K562 (cell line): Measurements from ENCODE around the gene CTNNB1. TPM values are rescaled to one million over a fixed set of nuclear protein-coding genes. Genes with fewer than 3 reads are reported as not detected.

Experiments
- ATAC-seq: fragments of 200-7000 bp; cut with Tn5 transposase; 3 replicates; pipeline ENCODE4 v1.9.1; 2020; ENCODE audit warnings: moderate library complexity
- BruUV-seq: library from RNA; stranded (reverse); fragments of 400-500 nt; replicated peaks from 2 replicates; lab custom pipeline; 2021; lab: Mats Ljungman, UMichigan
- CTCF ChIA-PET: fragments of 300-600 bp; formaldehyde crosslinking; extraction: SDS; loops from one replicate; lab custom pipeline; 2021; ENCODE audit warnings: low intra/inter-chr PET ratio; lab: Yijun Ruan, JAX
- POLR2A ChIA-PET: fragments of 300-600, 350-650 bp; sonication (Branson Sonifier 250); formaldehyde crosslinking; extraction: SDS; loops from one replicate; lab custom pipeline; 2021; ENCODE audit warnings: antibody characterized with exemption, inconsistent platforms; lab: Yijun Ruan, JAX
- DNase-seq, 4 experiments: peaks; one replicate each; pipeline versions ENCODE4 v3.0.0 to v3.0.0-alpha.2; 2011 to 2018; ENCODE audit warnings: low spot score in 3 of 4, mixed read lengths in 3 of 4; ENCODE audit errors: extremely low read depth in 1 of 4
- FAIRE-seq: peaks from 2 replicates; lab custom pipeline; 2011; peaks lifted over from hg19 to GRCh38; lab: Jason Lieb, UNC
- H2AFZ ChIP-seq: 2 replicates; pipeline ENCODE4 v1.6.0; 2011; ENCODE audit warnings: low read depth, low read length, control low read depth, inconsistent platforms
- H3K27ac ChIP-seq: fragments of 200-600 bp; 3 replicates; pipeline ENCODE4 v1.8.0; 2011; ENCODE audit warnings: low read depth, mild to moderate bottlenecking, control low read depth, inconsistent platforms, low read length, moderate library complexity, mixed read lengths; ENCODE audit errors: extremely low read depth
- H3K27me3 ChIP-seq, 2 experiments: fragments of 300-600 bp in 1 of 2; 2 replicates in 1 of 2; 3 replicates in 1 of 2; pipeline versions ENCODE4 v1.6.0 to v1.8.0; 2011; ENCODE audit warnings: inconsistent platforms in 2 of 2, low read length in 2 of 2, mild to moderate bottlenecking in 1 of 2, mixed read lengths in 1 of 2, moderate library complexity in 1 of 2; ENCODE audit not compliant: control insufficient read depth in 2 of 2, insufficient read depth in 2 of 2
- H3K36me3 ChIP-seq: fragments of 300-600 bp; 3 replicates; pipeline ENCODE4 v1.8.0; 2011; ENCODE audit warnings: mild to moderate bottlenecking, low read length, inconsistent platforms; ENCODE audit not compliant: control insufficient read depth, insufficient read depth
- H3K4me1 ChIP-seq, 2 experiments: fragments of 200-600 bp in 1 of 2; replicated peaks in 1 of 2; 2 replicates in 1 of 2; 3 replicates in 1 of 2; pipeline versions ENCODE4 v1.5.1 to v1.8.0; 2011; ENCODE audit warnings: inconsistent platforms in 2 of 2, low read length in 2 of 2, mild to moderate bottlenecking in 1 of 2, mixed read lengths in 1 of 2, moderate library complexity in 1 of 2; ENCODE audit not compliant: control insufficient read depth in 2 of 2, insufficient read depth in 2 of 2
- H3K4me2 ChIP-seq: 2 replicates; pipeline ENCODE4 v1.6.1; 2011; ENCODE audit warnings: low read length, control low read depth, inconsistent platforms, mixed read lengths; ENCODE audit not compliant: insufficient read depth
- H3K4me3 ChIP-seq: fragments of 200-600 bp; sonication (generic), shearing (Covaris generic); 2 replicates; pipeline ENCODE4 v1.5.1; 2016; ENCODE audit warnings: control low read depth, inconsistent platforms
- H3K79me2 ChIP-seq: fragments of 200-600 bp; 3 replicates; pipeline ENCODE4 v1.8.0; 2011; ENCODE audit warnings: low read length, inconsistent platforms; ENCODE audit not compliant: control insufficient read depth, insufficient read depth
- H3K9ac ChIP-seq, 2 experiments: 2 replicates each; pipeline versions ENCODE4 v1.6.0 to v1.6.1; 2011; ENCODE audit warnings: low read depth in 2 of 2, low read length in 2 of 2, control low read depth in 1 of 2, inconsistent platforms in 1 of 2, mild to moderate bottlenecking in 1 of 2, mixed read lengths in 1 of 2; ENCODE audit not compliant: insufficient read depth in 1 of 2
- H3K9me1 ChIP-seq: one replicate; pipeline ENCODE4 v1.6.0; 2011; ENCODE audit warnings: inconsistent platforms, mild to moderate bottlenecking, low read length, moderate library complexity; ENCODE audit not compliant: control insufficient read depth, insufficient read depth
- H3K9me3 ChIP-seq: replicated peaks from 2 replicates; pipeline ENCODE4 v1.5.1; 2011; ENCODE audit warnings: low read depth, low read length, inconsistent platforms; ENCODE audit not compliant: control insufficient read depth, insufficient read depth
- H4K20me1 ChIP-seq: replicated peaks from 2 replicates; pipeline ENCODE4 v1.6.1; 2011; ENCODE audit warnings: low read length, inconsistent platforms, mixed read lengths; ENCODE audit not compliant: control insufficient read depth, insufficient read depth
- BRCA1 ChIP-seq, 2 experiments: fragments of 450-650 bp in 1 of 2; sonication (generic) in 1 of 2; formaldehyde crosslinking in 1 of 2; IDR thresholded peaks; 2 replicates each; pipeline versions ENCODE4 v1.5.0 to v1.6.1; 2017 to 2020; ENCODE audit warnings: mild to moderate bottlenecking in 1 of 2, missing genetic modification reagents in 1 of 2
- FOS ChIP-seq: IDR thresholded peaks from 3 replicates; pipeline ENCODE4 v1.6.1; 2011; ENCODE audit not compliant: insufficient read length; ENCODE audit errors: extremely low read depth
- HLTF ChIP-seq: fragments of 450-650 bp; IDR thresholded peaks from 2 replicates; pipeline ENCODE4 v1.6.1; 2016
- MBD1 ChIP-seq: fragments of 250-450 bp; sonication (Bioruptor Pico); IDR thresholded peaks from 2 replicates; pipeline ENCODE4 v1.8.0; 2022; ENCODE audit warnings: inconsistent platforms
- NBN ChIP-seq: fragments of 450-650 bp; IDR thresholded peaks from 2 replicates; pipeline ENCODE4 v1.6.1; 2016; ENCODE audit warnings: low read depth, mild to moderate bottlenecking
- NCOA4 ChIP-seq: fragments of 450-650 bp; IDR thresholded peaks from 2 replicates; pipeline ENCODE4 v1.6.1; 2018; ENCODE audit warnings: mild to moderate bottlenecking; ENCODE audit not compliant: partially characterized antibody
- RCOR1 ChIP-seq, 2 experiments: IDR thresholded peaks; 2 replicates each; pipeline ENCODE4 v1.6.1; 2012; ENCODE audit warnings: low read depth in 2 of 2, low read length in 2 of 2, borderline replicate concordance in 1 of 2, improper control_type of control experiment in 1 of 2
- SMARCA5 ChIP-seq: fragments of 450-650 bp; IDR thresholded peaks from 2 replicates; pipeline ENCODE4 v1.6.1; 2016
- TAF9B ChIP-seq: fragments of 450-650 bp; IDR thresholded peaks from 2 replicates; pipeline ENCODE4 v1.6.1; 2018; ENCODE audit warnings: mild to moderate bottlenecking; ENCODE audit not compliant: partially characterized antibody
- ZNF41 ChIP-seq: fragments of 250-450 bp; sonication (Bioruptor Pico); conservative IDR thresholded peaks from 2 replicates; pipeline ENCODE4 v1.4.0; 2020; ENCODE audit warnings: mild to moderate bottlenecking
- WGBS: fragments of 100-300 bp; shearing (Covaris generic); methylation state at CpG from one replicate; pipeline ENCODE4 v1.1.6; 2016; ENCODE audit warnings: low coverage, mixed read lengths; ENCODE audit not compliant: insufficient coverage; ENCODE audit errors: missing lambda C conversion rate; 5-methylcytosine and 5-hydroxymethylcytosine counted together
- in situ Hi-C: fragments of 300-500 bp; cut with MboI; formaldehyde crosslinking; loops from 4 replicates; pipeline ENCODE4 v1.15.0; 2018; ENCODE audit warnings: inconsistent platforms, mixed read lengths
- intact Hi-C: fragments of 100-400 bp; cut with micrococcal nuclease; formaldehyde crosslinking; loops from 2 replicates; pipeline ENCODE4 v1.14.2; 2022
- polyA plus RNA-seq, 8 experiments: library from polyadenylated mRNA; depleted of rRNA in 4 of 8; stranded (reverse) in 5 of 8; unstranded in 3 of 8; fragments of >200 nt; fragmentation: Nextera tagmentation in 2 of 8; fragmentation: Illumina TruSeq in 1 of 8; extraction: Ambion mirVana in 2 of 8; extraction: Trizol in 1 of 8; gene quantifications; 2 replicates each; pipeline versions ENCODE4 v1.2.1 to v1.2.3, GENCODE V29; 2011 to 2014; ENCODE audit warnings: inconsistent platforms in 1 of 8, missing spikeins in 1 of 8
- total RNA-seq, 7 experiments: library from RNA; depleted of rRNA in 6 of 7; stranded (reverse); fragments of >200 nt in 6 of 7; fragmentation: Illumina TruSeq in 2 of 7; extraction: Trizol in 2 of 7; gene quantifications; 2 replicates each; pipeline versions ENCODE4 v1.2.1 to v1.2.3, GENCODE V29; 2011 to 2021; ENCODE audit warnings: low replicate concordance in 1 of 7

Gene CTNNB1
- total and polyA plus RNA-seq, 9 of the 15 experiments (the other 6 are each of a cell fraction or from before 2014, with no cell fraction given) = 44.3 to 193 (median 154) TPM

- in situ Hi-C loops = no loop called here
Observed at GRCh38 chr3:41184394-41184793, 14.9 kb upstream of the CTNNB1 start.

GRCh38 chr3:41186297-41186696 is 13.0 kb upstream of the CTNNB1 start:
- CTCF ChIA-PET = no interaction called here
- Histone ChIP-seq H3K4me2 (no peak overlapping the region), H3K4me1 (no peaks in the 10 kb centered on the region), H3K36me3 (no peaks in the 10 kb centered on the region), H3K27me3 (peaks cover 4 to 21% of the 10 kb centered on the region in 2 experiments; a peak in 3 of 5 replicates), H3K9me1 (no peaks in the 10 kb centered on the region), H3K27ac (no peak overlapping the region), H3K4me3 (no peak overlapping the region), H3K9ac (no peak overlapping the region), H2AFZ (no peak overlapping the region), H4K20me1 (no peaks in the 10 kb centered on the region), H3K79me2 (no peaks in the 10 kb centered on the region)
- intact Hi-C loops = no loop called here
- 0% methylated on average over 1 of the region's 1 CpG for WGBS
- no peak for DNase-seq
- ATAC-seq = no peak
- no TSS peak for BruUV-seq
- TF ChIP-seq TAF9B = no peak
- no peak for TF ChIP-seq MBD1 (CRISPR knock-in tag)
- TF ChIP-seq BRCA1 (IDR thresholded peaks at IDR 0.05) = no peak
- no peak for TF ChIP-seq BRCA1 (CRISPR knock-in tag; IDR thresholded peaks at IDR 0.05)
- TF ChIP-seq NBN = no peak
- TF ChIP-seq, all 486 proteins: peak for 0
- POLR2A ChIA-PET = interaction anchor here (1.6 to 2.4 kb wide), 2 partner anchors 9 to 13 kb away, joined by 3 to 8 read pairs; partner anchors contain the start of gene CTNNB1
- in situ Hi-C loops = no loop called here
- H3K9me3 ChIP-seq = no peaks in the 10 kb centered on the region
- FAIRE-seq = no peak

More at GRCh38 chr3:41184394-41184793, 14.9 kb upstream of the CTNNB1 start:
- Histone ChIP-seq H3K27me3 (peaks cover 2 to 10% of the 10 kb centered on the region in 2 experiments; a peak in 3 of 5 replicates), H3K4me2 (no peak overlapping the region), H2AFZ (no peak overlapping the region), H3K4me1 (no peaks in the 10 kb centered on the region), H3K9me1 (no peaks in the 10 kb centered on the region), H3K79me2 (no peaks in the 10 kb centered on the region), H3K9ac (no peak overlapping the region), H3K4me3 (no peak overlapping the region), H3K36me3 (no peaks in the 10 kb centered on the region), H3K9me3 (no peaks in the 10 kb centered on the region), H3K27ac (no peak overlapping the region), H4K20me1 (no peaks in the 10 kb centered on the region)
- POLR2A ChIA-PET = interaction anchor here (1.3 to 2.4 kb wide), 3 partner anchors 10 to 15 kb away, joined by 3 to 8 read pairs (median 4); partner anchors contain the start of gene CTNNB1
- intact Hi-C loops = no loop called here
- DNase-seq = no peak
- CTCF ChIA-PET = no interaction called here
- BruUV-seq = no TSS peak
- no peak for FAIRE-seq
- TF ChIP-seq SMARCA5 = no peak
- TF ChIP-seq FOS = no peak
- TF ChIP-seq ZNF41 (CRISPR knock-in tag) = no peak
- no peak for TF ChIP-seq NCOA4
- TF ChIP-seq RCOR1 (IDR thresholded peaks at IDR 0.05; ENCODE audit: borderline replicate concordance in 1 of 2, low read depth in 2 of 2, low read length in 2 of 2) = no peak
- no peak for TF ChIP-seq HLTF
- 0% methylated on average over 1 of the region's 1 CpG for WGBS
- ATAC-seq = no peak
